Lung (tissue), 12 donors: ENCODE data around the gene FUT1. TPM values are rescaled to one million over a fixed set of nuclear protein-coding genes. Genes with fewer than 3 reads are reported as not detected.
"Not testable (repeated sequence)": the region's sequence is repeated elsewhere in the genome, so short reads cannot be mapped to it uniquely, and the experiment has no call there.

Source experiments
- ATAC-seq: fragments of 200-7000 bp; cut with Tn5 transposase; one replicate; pipeline ENCODE4 v1.9.1; 2020; ENCODE audit warnings: moderate number of reproducible peaks; ENCODE audit not compliant: insufficient read depth, low FRiP score
- DNase-seq, 3 donors: peaks; one replicate each; pipeline ENCODE4 v3.0.0-alpha.2; 2013 to 2017
- H3K27ac ChIP-seq, 2 donors: one replicate each; pipeline ENCODE4 v1.5.1; 2013; ENCODE audit warnings: mild to moderate bottlenecking in 2 of 2, moderate library complexity in 2 of 2, control low read depth in 1 of 2, inconsistent platforms in 1 of 2, low read depth in 1 of 2, low read length in 1 of 2
- H3K27me3 ChIP-seq, 3 donors: one replicate each; pipeline ENCODE4 v1.5.1; 2013; ENCODE audit warnings: low read length in 2 of 3; ENCODE audit not compliant: control insufficient read depth in 3 of 3, insufficient read depth in 3 of 3
- H3K36me3 ChIP-seq, 4 donors: one replicate each; pipeline ENCODE4 v1.5.1; 2013; ENCODE audit warnings: low read length in 4 of 4, mild to moderate bottlenecking in 1 of 4, moderate library complexity in 1 of 4; ENCODE audit not compliant: control insufficient read depth in 4 of 4, insufficient read depth in 4 of 4
- H3K4me1 ChIP-seq, 5 donors: one replicate each; pipeline ENCODE4 v1.5.1; 2013; ENCODE audit warnings: low read length in 5 of 5, mild to moderate bottlenecking in 2 of 5, moderate library complexity in 1 of 5; ENCODE audit not compliant: control insufficient read depth in 5 of 5, insufficient read depth in 5 of 5
- H3K4me3 ChIP-seq: one replicate; pipeline ENCODE4 v1.5.1; 2013; ENCODE audit warnings: mild to moderate bottlenecking, control low read depth, moderate library complexity
- H3K9ac ChIP-seq, 2 donors: one replicate each; pipeline ENCODE4 v1.5.1; 2013; ENCODE audit warnings: low read length in 2 of 2, control low read depth in 1 of 2; ENCODE audit not compliant: insufficient read depth in 1 of 2
- H3K9me3 ChIP-seq, 4 donors: one replicate each; pipeline ENCODE4 v1.5.1; 2013; ENCODE audit warnings: low read length in 3 of 4, mild to moderate bottlenecking in 1 of 4, moderate library complexity in 1 of 4; ENCODE audit not compliant: control insufficient read depth in 4 of 4, insufficient read depth in 3 of 4
- CTCF ChIP-seq: IDR thresholded peaks from 2 replicates; pipeline ENCODE4 v1.5.1; 2012; ENCODE audit warnings: mild to moderate bottlenecking; ENCODE audit errors: control extremely low read depth, extremely low read depth
- WGBS, 2 donors: extraction: QIAGEN DNeasy Blood & Tissue Kit; methylation state at CpG; one replicate each; pipeline ENCODE4 v1.1.7; 2013; 5-methylcytosine and 5-hydroxymethylcytosine counted together
- polyA plus RNA-seq, 2 donors: library from polyadenylated mRNA; stranded (reverse); fragments of 200-250 nt; gene quantifications; one replicate each; pipeline ENCODE4 v1.2.1, GENCODE V29; 2013
- total RNA-seq, 2 donors: library from RNA; depleted of rRNA in 1 of 2; stranded (reverse); fragments of >200 nt in 1 of 2; gene quantifications; one replicate each; pipeline ENCODE4 v1.2.1, GENCODE V29; 2014 to 2021
- donor health status: control.
- donor health status: control.
- donor health status: Bipolar disorder and iron deficiency.
- donor health status: healthy.
- donor health status: DM: yes; HTN: yes; CAD: no.

Gene FUT1
- total and polyA plus RNA-seq, 4 donors, result 5.1 to 12.4 (median 7.1) TPM

GRCh38 chr19:48795055-48795684, 42.7 kb upstream of the FUT1 start:
- peak overlapping the region; percentile 35 for H3K4me3 ChIP-seq
- peak overlapping the region; percentile 51 to 62 for H3K27ac ChIP-seq
- WGBS, 2 donors, result 2 to 3% methylated on average over 38 of the region's 38 CpGs
- peak; percentile 81 for TF ChIP-seq CTCF
- peaks cover 0 to 12% (median 3%) of the 10 kb centered on the region in 5 donors for H3K4me1 ChIP-seq
- peak overlapping the region; percentile 55 to 95 for H3K9ac ChIP-seq
- peak; percentile 95 to 97 (median 97) for DNase-seq
- peak; percentile 97 for ATAC-seq
- H3K36me3 ChIP-seq, result peaks cover 0 to 2% (median 0%) of the 10 kb centered on the region in 4 donors
- H3K27me3 ChIP-seq, result no peaks in the 10 kb centered on the region
- no peaks in the 10 kb centered on the region for H3K9me3 ChIP-seq

- H3K4me1 ChIP-seq, result peaks cover 0 to 12% (median 3%) of the 10 kb centered on the region in 5 donors
- no peak overlapping the region for H3K9ac ChIP-seq
- ATAC-seq (no peak), DNase-seq (no peak)
- H3K36me3 ChIP-seq, result no peaks in the 10 kb centered on the region
- no peak overlapping the region for H3K27ac ChIP-seq
- H3K4me3 ChIP-seq, result no peak overlapping the region
- no peak for TF ChIP-seq CTCF
- no peaks in the 10 kb centered on the region for H3K9me3 ChIP-seq
- H3K27me3 ChIP-seq, result no peaks in the 10 kb centered on the region
- WGBS, 2 donors, result 83 to 84% methylated on average over 6 of the region's 6 CpGs
These were observed 41.9 kb upstream of the FUT1 start for GRCh38 chr19:48794291-48794690.

GRCh38 chr19:48793271-48793670, 40.8 kb upstream of the FUT1 start:
- TF ChIP-seq CTCF, result no peak
- H3K4me3 ChIP-seq, result no peak overlapping the region
- no peaks in the 10 kb centered on the region for H3K36me3 ChIP-seq
- WGBS, 2 donors, result 76 to 83% methylated on average over 8 of the region's 8 CpGs
- DNase-seq (no peak), ATAC-seq (no peak)
- no peaks in the 10 kb centered on the region for H3K27me3 ChIP-seq
- no peak overlapping the region for H3K9ac ChIP-seq
- no peaks in the 10 kb centered on the region for H3K9me3 ChIP-seq
- H3K27ac ChIP-seq, result no peak overlapping the region
- peaks cover 0 to 12% (median 3%) of the 10 kb centered on the region in 5 donors for H3K4me1 ChIP-seq

GRCh38 chr19:48787331-48787730, 34.9 kb upstream of the FUT1 start:
- H3K9me3 ChIP-seq, ATAC-seq, H3K9ac ChIP-seq, H3K27me3 ChIP-seq, H3K4me1 ChIP-seq, DNase-seq, H3K4me3 ChIP-seq, H3K27ac ChIP-seq, H3K36me3 ChIP-seq: not testable (repeated sequence)
- WGBS, 2 donors, result 85 to 91% methylated on average over 9 of the region's 9 CpGs

- not testable (repeated sequence) for H3K36me3 ChIP-seq, H3K27ac ChIP-seq, H3K9ac ChIP-seq, H3K4me1 ChIP-seq, H3K27me3 ChIP-seq, H3K9me3 ChIP-seq, ATAC-seq, H3K4me3 ChIP-seq, DNase-seq
- 87 to 92% methylated on average over 7 of the region's 7 CpGs for WGBS, 2 donors
These were observed 34.0 kb upstream of the FUT1 start for GRCh38 chr19:48786422-48786821.
